Astrocyte (in vitro differentiated cells and primary cell): ENCODE results near the gene NR6A1. TPM values are rescaled to one million over a fixed set of nuclear protein-coding genes. Genes with fewer than 3 reads are reported as not detected.

Source experiments
- DNase-seq: peaks from one replicate; pipeline ENCODE4 v3.0.0-alpha.2; 2010; ENCODE audit warnings: low read depth
- FAIRE-seq: peaks from 2 replicates; lab custom pipeline; 2011; peaks lifted over from hg19 to GRCh38; lab: Jason Lieb, UNC
- H2AFZ ChIP-seq: 2 replicates; pipeline ENCODE4 v1.6.0; 2012; ENCODE audit warnings: low read depth, low read length, inconsistent platforms
- H3K27ac ChIP-seq: 2 replicates; pipeline ENCODE4 v1.5.1; 2011; ENCODE audit warnings: low read depth, low read length, inconsistent platforms
- H3K27me3 ChIP-seq: 2 replicates; pipeline ENCODE4 v1.6.0; 2011; ENCODE audit warnings: low read length, inconsistent platforms; ENCODE audit not compliant: insufficient read depth
- H3K36me3 ChIP-seq: 2 replicates; pipeline ENCODE4 v1.5.1; 2011; ENCODE audit warnings: low read length, inconsistent platforms; ENCODE audit not compliant: insufficient read depth
- H3K4me1 ChIP-seq: 2 replicates; pipeline ENCODE4 v1.5.1; 2011; ENCODE audit warnings: low read length, inconsistent platforms; ENCODE audit not compliant: insufficient read depth
- H3K4me2 ChIP-seq: 2 replicates; pipeline ENCODE4 v1.6.0; 2012; ENCODE audit warnings: low read length, inconsistent platforms
- H3K4me3 ChIP-seq: 2 replicates; pipeline ENCODE4 v1.5.1; 2011; ENCODE audit warnings: low read depth, mild to moderate bottlenecking, low read length, inconsistent platforms; ENCODE audit not compliant: insufficient read depth
- H3K79me2 ChIP-seq: 2 replicates; pipeline ENCODE4 v1.6.0; 2012; ENCODE audit warnings: mild to moderate bottlenecking, low read length, inconsistent platforms; ENCODE audit not compliant: insufficient read depth
- H3K9ac ChIP-seq: 2 replicates; pipeline ENCODE4 v1.6.0; 2012; ENCODE audit warnings: mild to moderate bottlenecking, low read length, inconsistent platforms
- H3K9me3 ChIP-seq: 2 replicates; pipeline ENCODE4 v1.5.1; 2012; ENCODE audit warnings: low read depth, mild to moderate bottlenecking, low read length, inconsistent platforms; ENCODE audit not compliant: insufficient read depth
- H4K20me1 ChIP-seq: 2 replicates; pipeline ENCODE4 v1.6.0; 2012; ENCODE audit warnings: low read length, inconsistent platforms; ENCODE audit not compliant: insufficient read depth
- H3K27ac Mint-ChIP-seq: one replicate; pipeline ENCODE4 v1.8.0; 2021; ENCODE audit warnings: mild to moderate bottlenecking, mixed read lengths; ENCODE audit not compliant: unreplicated experiment
- H3K27me3 Mint-ChIP-seq: one replicate; pipeline ENCODE4 v1.8.0; 2021; ENCODE audit warnings: low read depth, mixed read lengths; ENCODE audit not compliant: unreplicated experiment
- H3K36me3 Mint-ChIP-seq: one replicate; pipeline ENCODE4 v1.8.0; 2021; ENCODE audit warnings: low read depth, mixed read lengths; ENCODE audit not compliant: unreplicated experiment
- H3K4me1 Mint-ChIP-seq: one replicate; pipeline ENCODE4 v1.8.0; 2021; ENCODE audit warnings: low read depth, mixed read lengths; ENCODE audit not compliant: unreplicated experiment
- H3K4me3 Mint-ChIP-seq: one replicate; pipeline ENCODE4 v1.8.0; 2021; ENCODE audit warnings: mild to moderate bottlenecking, moderate library complexity, mixed read lengths; ENCODE audit not compliant: unreplicated experiment
- H3K9me3 Mint-ChIP-seq: one replicate; pipeline ENCODE4 v1.8.0; 2021; ENCODE audit warnings: mild to moderate bottlenecking, mixed read lengths; ENCODE audit not compliant: unreplicated experiment
- CTCF ChIP-seq: IDR thresholded peaks from 2 replicates; pipeline ENCODE4 v1.5.1; 2011; ENCODE audit warnings: low read depth, mild to moderate bottlenecking, inconsistent platforms, low read length, moderate library complexity; ENCODE audit not compliant: insufficient read depth
- EZH2 ChIP-seq: IDR thresholded peaks from 2 replicates; pipeline ENCODE4 v1.6.1; 2012; ENCODE audit warnings: mild to moderate bottlenecking, low read length, inconsistent platforms; ENCODE audit not compliant: insufficient read depth
- total RNA-seq: library from RNA; stranded (reverse); gene quantifications from 2 replicates; pipeline ENCODE4 v1.2.1, GENCODE V29; 2021

Gene NR6A1
- total RNA-seq, 1 donor from 2014 or later = 20.8 TPM

DNA sequence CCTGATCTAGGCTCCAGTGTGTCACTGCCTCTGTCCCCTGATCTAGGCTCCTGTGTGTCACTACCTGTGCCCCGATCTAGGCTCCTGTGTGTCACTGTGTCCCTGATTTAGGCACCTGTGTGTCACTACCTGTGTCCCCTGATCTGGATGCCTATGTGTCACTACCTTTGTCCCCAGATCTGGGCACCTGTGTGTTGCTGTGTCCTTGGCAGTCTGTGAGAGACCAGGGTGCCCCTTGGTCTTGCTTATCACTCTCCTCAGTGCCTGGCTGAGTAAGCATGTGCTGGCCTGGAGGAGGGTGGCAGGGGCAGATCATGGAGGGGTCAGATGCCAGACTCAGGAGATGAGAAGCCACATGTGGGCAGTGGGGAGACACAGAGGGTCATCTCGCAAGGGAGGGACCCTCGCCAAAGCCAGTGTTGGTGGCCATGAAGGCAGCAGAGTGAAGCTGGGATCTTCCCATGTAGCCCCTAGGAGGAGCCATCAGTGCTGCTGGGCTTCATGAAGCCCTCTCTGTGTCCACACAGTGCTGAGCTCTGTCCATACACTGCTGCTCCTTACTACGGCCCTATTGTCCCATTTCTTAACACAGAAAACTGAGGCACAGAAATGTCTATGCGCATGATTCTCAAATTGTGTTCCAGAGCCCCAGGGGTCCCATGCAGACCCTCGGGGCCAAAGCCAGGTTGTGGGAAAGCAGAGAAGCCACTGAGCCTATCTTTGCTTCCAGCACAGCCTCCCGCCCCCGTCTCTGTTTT is 21.3 kb upstream of the NR6A1 start:
- Mint-ChIP-seq H3K27me3 (no peaks in the 10 kb centered on the region), H3K9me3 (no peaks in the 10 kb centered on the region), H3K4me1 (peaks cover 15% of the 10 kb centered on the region), H3K4me3 (no peak overlapping the region), H3K36me3 (peaks cover 14% of the 10 kb centered on the region), H3K27ac (no peak overlapping the region)
- Histone ChIP-seq H3K9me3 (no peaks in the 10 kb centered on the region), H3K4me3 (no peak overlapping the region), H2AFZ (no peak overlapping the region), H4K20me1 (no peaks in the 10 kb centered on the region), H3K4me2 (no peak overlapping the region), H3K79me2 (no peaks in the 10 kb centered on the region), H3K27ac (no peak overlapping the region), H3K4me1 (peaks cover 5% of the 10 kb centered on the region), H3K9ac (no peak overlapping the region), H3K36me3 (no peaks in the 10 kb centered on the region), H3K27me3 (no peaks in the 10 kb centered on the region)
- FAIRE-seq = no peak
- no peak for TF ChIP-seq CTCF
- no peak for TF ChIP-seq EZH2
- no peak for DNase-seq

- Mint-ChIP-seq H3K4me1 (peaks cover 2% of the 10 kb centered on the region), H3K4me3 (no peak overlapping the region), H3K36me3 (peaks cover 14% of the 10 kb centered on the region), H3K27me3 (no peaks in the 10 kb centered on the region), H3K27ac (no peak overlapping the region), H3K9me3 (no peaks in the 10 kb centered on the region)
- Histone ChIP-seq H3K27me3 (no peaks in the 10 kb centered on the region), H2AFZ (no peak overlapping the region), H3K27ac (no peak overlapping the region), H3K4me1 (peaks cover 3% of the 10 kb centered on the region), H4K20me1 (no peaks in the 10 kb centered on the region), H3K9me3 (no peaks in the 10 kb centered on the region), H3K4me2 (no peak overlapping the region), H3K79me2 (no peaks in the 10 kb centered on the region), H3K36me3 (no peaks in the 10 kb centered on the region), H3K4me3 (no peak overlapping the region), H3K9ac (no peak overlapping the region)
- FAIRE-seq (no peak), DNase-seq (no peak)
- TF ChIP-seq CTCF (no peak), EZH2 (no peak)
Observed at GRCh38 chr9:124790801-124791505, 19.8 kb upstream of the NR6A1 start.
